OCI-LY1 (cell line): ENCODE results near the gene GNAZ.

ENCODE experiments used
- H2AFZ ChIP-seq: fragments of 200-600 bp; sonication (generic), shearing (Covaris generic); 2 replicates; pipeline ENCODE4 v1.6.0; 2014; ENCODE audit warnings: antibody characterized with exemption, mild to moderate bottlenecking, low read length
- H3F3A ChIP-seq: fragments of 200-600 bp; sonication (generic), shearing (Covaris generic); 2 replicates; pipeline ENCODE4 v1.6.0; 2014; ENCODE audit warnings: mild to moderate bottlenecking, antibody characterized with exemption, low read length, moderate library complexity; ENCODE audit not compliant: insufficient read depth
- H3K27ac ChIP-seq: fragments of 200-600 bp; sonication (generic); 2 replicates; pipeline ENCODE4 v1.5.1; 2014; ENCODE audit warnings: low read length, mixed run types, mild to moderate bottlenecking, low read depth; ENCODE audit not compliant: poor library complexity, severe bottlenecking
- H3K27me3 ChIP-seq: fragments of 200-600 bp; sonication (generic); 2 replicates; pipeline ENCODE4 v1.6.0; 2014; ENCODE audit warnings: antibody characterized with exemption, mild to moderate bottlenecking, low read length, moderate library complexity; ENCODE audit not compliant: insufficient read depth
- H3K36me3 ChIP-seq: fragments of 200-600 bp; sonication (generic); 2 replicates; pipeline ENCODE4 v1.6.1; 2014; ENCODE audit warnings: mild to moderate bottlenecking, antibody characterized with exemption, low read length, moderate library complexity, mixed read lengths; ENCODE audit not compliant: insufficient read depth
- H3K4me1 ChIP-seq: fragments of 200-600 bp; sonication (generic); 2 replicates; pipeline ENCODE4 v1.5.1; 2014; ENCODE audit warnings: mild to moderate bottlenecking, low read length, moderate library complexity; ENCODE audit not compliant: insufficient read depth, severe bottlenecking
- H3K4me2 ChIP-seq: fragments of 200-600 bp; sonication (generic), shearing (Covaris generic); 2 replicates; pipeline ENCODE4 v1.6.1; 2014; ENCODE audit warnings: low read length
- H3K4me3 ChIP-seq: fragments of 200-600 bp; sonication (generic); 2 replicates; pipeline ENCODE4 v1.5.1; 2014; ENCODE audit warnings: low read length, low read depth, mild to moderate bottlenecking, mixed read lengths; ENCODE audit not compliant: poor library complexity, severe bottlenecking
- H3K79me2 ChIP-seq: fragments of 200-600 bp; shearing (Covaris generic); 2 replicates; pipeline ENCODE4 v1.6.1; 2016; ENCODE audit warnings: mixed run types, low read length, mixed read lengths; ENCODE audit not compliant: insufficient read depth
- H3K9ac ChIP-seq: fragments of 200-600 bp; sonication (generic), shearing (Covaris generic); 2 replicates; pipeline ENCODE4 v1.6.1; 2014; ENCODE audit warnings: mild to moderate bottlenecking, low read length, mixed read lengths
- H3K9me2 ChIP-seq: fragments of 200-600 bp; sonication (generic), shearing (Covaris generic); 2 replicates; pipeline ENCODE4 v1.6.1; 2014; ENCODE audit warnings: low read depth, mild to moderate bottlenecking, low read length, mixed read lengths
- H3K9me3 ChIP-seq: fragments of 200-600 bp; shearing (Covaris generic); 2 replicates; pipeline ENCODE4 v1.6.1; 2014; ENCODE audit warnings: low read length, mixed read lengths
- H4K20me1 ChIP-seq: fragments of 200-600 bp; sonication (generic), shearing (Covaris generic); 2 replicates; pipeline ENCODE4 v1.6.0; 2016; ENCODE audit warnings: mild to moderate bottlenecking, low read length; ENCODE audit not compliant: insufficient read depth
- CTCF ChIP-seq: fragments of 200-600 bp; sonication (generic), shearing (Covaris generic); IDR thresholded peaks from 2 replicates; pipeline ENCODE4 v1.5.1; 2017; ENCODE audit warnings: mild to moderate bottlenecking, antibody characterized with exemption, low read length, moderate library complexity, mixed read lengths
- EZH2 ChIP-seq: fragments of 200-600 bp; sonication (generic), shearing (Covaris generic); IDR thresholded peaks from 2 replicates; pipeline ENCODE4 v1.8.0; 2017; ENCODE audit warnings: borderline replicate concordance, mixed run types, mild to moderate bottlenecking, antibody characterized with exemption, low read length, moderate library complexity, mixed read lengths

The GNAZ gene

DNA sequence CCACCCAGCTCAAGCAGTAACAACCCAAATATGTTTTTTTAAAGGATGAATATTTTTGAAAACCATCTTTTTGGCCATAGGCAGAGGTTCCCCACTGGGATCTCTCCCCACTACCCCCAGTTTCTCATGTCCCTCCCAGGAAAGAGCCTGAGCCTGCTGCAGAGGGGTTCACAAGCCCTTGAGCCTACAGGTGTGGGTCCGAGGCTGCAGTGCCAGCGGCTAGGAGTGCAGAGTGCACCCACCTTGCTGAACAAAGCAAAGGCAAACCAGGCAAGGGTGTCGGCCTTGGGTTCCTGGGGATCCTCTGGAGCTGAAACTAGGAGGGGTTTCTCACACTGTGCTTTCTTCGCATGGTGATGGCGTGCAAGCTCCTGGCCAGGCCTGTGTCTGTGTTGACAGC lies 35.0 kb downstream of the GNAZ start:
- H2AFZ ChIP-seq: no peak overlapping the region
- H3K36me3 ChIP-seq: no peaks in the 10 kb centered on the region
- no peaks in the 10 kb centered on the region for H3K9me2 ChIP-seq
- no peak overlapping the region for H3K4me2 ChIP-seq
- no peaks in the 10 kb centered on the region for H3K4me1 ChIP-seq
- no peak overlapping the region for H3K9ac ChIP-seq
- no peak overlapping the region for H3K4me3 ChIP-seq
- TF ChIP-seq EZH2 (no peak), CTCF (no peak)
- no peaks in the 10 kb centered on the region for H4K20me1 ChIP-seq
- H3F3A ChIP-seq: no peaks in the 10 kb centered on the region
- no peaks in the 10 kb centered on the region for H3K9me3 ChIP-seq
- no peak overlapping the region for H3K27ac ChIP-seq
- H3K79me2 ChIP-seq: no peaks in the 10 kb centered on the region
- H3K27me3 ChIP-seq: no peaks in the 10 kb centered on the region

DNA sequence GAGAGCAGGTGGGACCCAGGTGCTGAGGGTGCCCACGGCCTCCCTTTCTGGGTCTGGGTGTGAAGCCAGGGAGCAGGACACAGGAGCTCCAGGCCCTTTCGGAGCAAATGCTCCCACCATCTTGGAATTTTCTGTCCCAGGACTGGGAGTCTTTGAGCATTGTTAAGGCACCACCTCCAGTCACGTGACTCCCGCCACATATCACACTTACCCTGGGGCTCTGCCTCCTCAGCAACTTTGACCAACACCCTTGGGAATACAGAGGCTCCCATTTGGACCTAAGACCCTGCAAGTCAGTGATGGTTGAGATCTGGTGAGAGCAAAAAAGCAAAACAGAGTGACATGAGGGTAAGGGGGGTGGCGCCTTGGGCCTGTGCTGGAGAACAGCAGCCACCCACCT lies 35.6 kb downstream of the GNAZ start:
- Histone ChIP-seq H3K27me3 (no peaks in the 10 kb centered on the region), H2AFZ (no peak overlapping the region), H4K20me1 (no peaks in the 10 kb centered on the region), H3K4me2 (no peak overlapping the region), H3K27ac (no peak overlapping the region), H3K79me2 (no peaks in the 10 kb centered on the region), H3F3A (no peaks in the 10 kb centered on the region), H3K36me3 (no peaks in the 10 kb centered on the region), H3K4me1 (no peaks in the 10 kb centered on the region), H3K4me3 (no peak overlapping the region), H3K9ac (no peak overlapping the region), H3K9me3 (no peaks in the 10 kb centered on the region), H3K9me2 (no peaks in the 10 kb centered on the region)
- TF ChIP-seq CTCF (no peak), EZH2 (no peak)

DNA sequence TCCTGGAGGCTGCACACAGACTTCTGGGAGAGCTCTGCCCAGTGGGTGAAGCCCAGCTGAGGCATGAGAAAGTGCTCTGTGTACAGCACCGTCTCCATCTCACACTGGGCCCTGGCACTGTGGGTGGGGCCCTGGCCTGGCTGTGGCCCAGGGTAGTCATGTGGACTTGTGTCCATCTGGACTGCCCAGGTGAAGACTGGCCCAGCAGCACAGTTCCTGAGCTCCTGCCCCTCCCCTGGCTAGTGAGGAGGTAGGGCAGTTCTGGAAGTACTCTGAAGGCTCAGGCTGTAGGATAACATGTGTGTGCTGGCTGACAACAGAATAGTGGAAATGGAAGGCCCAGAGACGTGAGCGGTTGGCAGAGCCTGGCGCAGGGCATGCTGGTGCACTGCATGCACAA lies 36.0 kb downstream of the GNAZ start:
- Histone ChIP-seq H3K9me2 (no peaks in the 10 kb centered on the region), H3K9me3 (no peaks in the 10 kb centered on the region), H3F3A (no peaks in the 10 kb centered on the region), H3K4me1 (no peaks in the 10 kb centered on the region), H3K36me3 (no peaks in the 10 kb centered on the region), H3K27me3 (no peaks in the 10 kb centered on the region), H4K20me1 (no peaks in the 10 kb centered on the region), H3K9ac (no peak overlapping the region), H3K4me3 (no peak overlapping the region), H3K79me2 (no peaks in the 10 kb centered on the region), H3K27ac (no peak overlapping the region), H2AFZ (no peak overlapping the region), H3K4me2 (no peak overlapping the region)
- TF ChIP-seq CTCF (no peak), EZH2 (no peak)
